ENCODE measurements around the gene LRRC8D. TPM values are rescaled to one million over a fixed set of nuclear protein-coding genes. Genes with fewer than 3 reads are reported as not detected.

Gene LRRC8D
- total and polyA plus RNA-seq, 8 donors: under 0.01 to 13.8 (median 5.2) TPM

DNA sequence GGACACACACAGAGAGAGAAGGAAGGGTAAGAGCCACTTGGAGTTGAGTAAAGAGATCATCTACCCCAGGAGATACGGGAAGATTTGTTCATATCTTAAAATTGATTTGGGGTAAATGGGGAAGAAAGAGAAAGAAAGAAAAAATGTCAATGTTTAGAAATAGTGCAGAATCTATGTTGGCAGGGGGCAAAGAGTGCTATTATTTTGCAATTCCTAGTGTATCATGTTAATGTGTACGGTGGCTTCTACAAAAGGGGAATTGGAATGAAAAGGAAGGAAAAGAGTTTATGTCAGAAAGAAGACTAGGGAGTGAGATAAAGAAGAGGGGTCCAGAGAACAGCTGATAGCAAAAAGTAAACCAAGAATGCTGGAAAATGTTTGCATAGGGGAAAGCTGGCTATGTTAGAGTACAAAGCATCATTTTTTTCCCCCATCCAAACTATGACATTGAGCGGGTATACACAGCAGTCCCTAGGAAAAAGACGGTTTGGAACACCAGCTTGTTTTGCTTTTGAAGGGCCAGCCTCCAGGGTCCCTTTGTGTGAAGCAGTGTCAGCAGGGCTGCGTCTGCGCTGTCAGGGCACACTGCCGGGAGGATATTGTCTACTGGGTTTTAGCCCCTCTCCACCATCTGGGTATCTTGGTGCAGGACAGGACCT is 10.8 kb downstream of the LRRC8D start:
- no peak for DNase-seq

DNA sequence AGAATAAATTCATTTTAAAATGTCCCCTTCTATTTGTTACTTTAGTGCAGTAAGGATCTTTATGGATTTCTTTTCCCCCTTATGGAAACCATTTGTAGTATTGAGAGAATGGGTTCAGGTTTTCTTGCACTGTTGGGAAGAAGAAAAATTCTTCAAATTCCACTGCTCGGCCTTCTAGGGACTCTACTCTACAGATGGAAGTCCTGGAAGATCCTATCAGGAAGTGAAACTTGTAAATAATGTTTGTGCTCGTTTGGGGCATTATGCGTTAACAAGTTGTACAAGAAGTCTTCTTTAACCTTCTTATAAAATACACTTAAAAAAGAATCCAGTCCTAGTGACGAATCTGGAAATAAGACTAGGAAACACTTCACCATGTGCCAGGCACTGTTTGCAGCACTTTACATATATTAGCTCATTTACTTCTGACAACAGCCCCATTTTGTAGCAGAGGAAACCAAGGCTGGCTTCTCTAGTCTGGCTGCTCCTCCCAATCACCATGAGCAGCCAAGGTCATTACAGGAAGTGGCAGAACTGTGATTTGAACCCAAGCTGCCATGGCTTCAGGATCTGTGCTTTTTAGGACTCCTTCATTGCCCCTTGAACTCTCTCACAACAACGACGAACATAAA is 11.8 kb downstream of the LRRC8D start:
- no peaks in the 10 kb centered on the region for H3K27me3 ChIP-seq
- 57 to 69% (median 63%) methylated on average over 6 of the region's 6 CpGs for WGBS, 5 donors
- TF ChIP-seq EP300 (IDR thresholded peaks at IDR 0.05): no peak
- no peak for TF ChIP-seq POLR2AphosphoS5 (IDR thresholded peaks at IDR 0.05)
- H3K9me3 ChIP-seq: no peaks in the 10 kb centered on the region
- peaks cover 10 to 63% (median 25%) of the 10 kb centered on the region in 4 donors for H3K4me1 ChIP-seq
- H3K27ac ChIP-seq: no peak overlapping the region
- DNase-seq: no peak
- H3K4me3 ChIP-seq: no peak overlapping the region
- no peaks in the 10 kb centered on the region for H3K36me3 ChIP-seq
- intact Hi-C loops (cut with DNase I; ENCODE audit: low total_unique reads): no loop called here

More for the DNA sequence above, 10.8 kb downstream of the LRRC8D start:
- intact Hi-C loops (cut with DNase I; ENCODE audit: low total_unique reads): no loop called here
- WGBS, 5 donors: 51 to 84% (median 69%) methylated on average over 6 to 7 of the region's 7 CpGs
- H3K4me3 ChIP-seq: no peak overlapping the region
- H3K27me3 ChIP-seq: no peaks in the 10 kb centered on the region
- TF ChIP-seq, protein P1, sequence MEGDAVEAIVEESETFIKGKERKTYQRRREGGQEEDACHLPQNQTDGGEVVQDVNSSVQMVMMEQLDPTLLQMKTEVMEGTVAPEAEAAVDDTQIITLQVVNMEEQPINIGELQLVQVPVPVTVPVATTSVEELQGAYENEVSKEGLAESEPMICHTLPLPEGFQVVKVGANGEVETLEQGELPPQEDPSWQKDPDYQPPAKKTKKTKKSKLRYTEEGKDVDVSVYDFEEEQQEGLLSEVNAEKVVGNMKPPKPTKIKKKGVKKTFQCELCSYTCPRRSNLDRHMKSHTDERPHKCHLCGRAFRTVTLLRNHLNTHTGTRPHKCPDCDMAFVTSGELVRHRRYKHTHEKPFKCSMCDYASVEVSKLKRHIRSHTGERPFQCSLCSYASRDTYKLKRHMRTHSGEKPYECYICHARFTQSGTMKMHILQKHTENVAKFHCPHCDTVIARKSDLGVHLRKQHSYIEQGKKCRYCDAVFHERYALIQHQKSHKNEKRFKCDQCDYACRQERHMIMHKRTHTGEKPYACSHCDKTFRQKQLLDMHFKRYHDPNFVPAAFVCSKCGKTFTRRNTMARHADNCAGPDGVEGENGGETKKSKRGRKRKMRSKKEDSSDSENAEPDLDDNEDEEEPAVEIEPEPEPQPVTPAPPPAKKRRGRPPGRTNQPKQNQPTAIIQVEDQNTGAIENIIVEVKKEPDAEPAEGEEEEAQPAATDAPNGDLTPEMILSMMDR (IDR thresholded peaks at IDR 0.05): no peak
- TF ChIP-seq EP300 (IDR thresholded peaks at IDR 0.05) (no peak), POLR2AphosphoS5 (IDR thresholded peaks at IDR 0.05) (no peak), POLR2A (IDR thresholded peaks at IDR 0.05) (no peak)
- no peaks in the 10 kb centered on the region for H3K9me3 ChIP-seq
- H3K36me3 ChIP-seq: no peaks in the 10 kb centered on the region
- peaks cover 8 to 53% (median 20%) of the 10 kb centered on the region in 4 donors for H3K4me1 ChIP-seq
- H3K27ac ChIP-seq: no peak overlapping the region

DNA sequence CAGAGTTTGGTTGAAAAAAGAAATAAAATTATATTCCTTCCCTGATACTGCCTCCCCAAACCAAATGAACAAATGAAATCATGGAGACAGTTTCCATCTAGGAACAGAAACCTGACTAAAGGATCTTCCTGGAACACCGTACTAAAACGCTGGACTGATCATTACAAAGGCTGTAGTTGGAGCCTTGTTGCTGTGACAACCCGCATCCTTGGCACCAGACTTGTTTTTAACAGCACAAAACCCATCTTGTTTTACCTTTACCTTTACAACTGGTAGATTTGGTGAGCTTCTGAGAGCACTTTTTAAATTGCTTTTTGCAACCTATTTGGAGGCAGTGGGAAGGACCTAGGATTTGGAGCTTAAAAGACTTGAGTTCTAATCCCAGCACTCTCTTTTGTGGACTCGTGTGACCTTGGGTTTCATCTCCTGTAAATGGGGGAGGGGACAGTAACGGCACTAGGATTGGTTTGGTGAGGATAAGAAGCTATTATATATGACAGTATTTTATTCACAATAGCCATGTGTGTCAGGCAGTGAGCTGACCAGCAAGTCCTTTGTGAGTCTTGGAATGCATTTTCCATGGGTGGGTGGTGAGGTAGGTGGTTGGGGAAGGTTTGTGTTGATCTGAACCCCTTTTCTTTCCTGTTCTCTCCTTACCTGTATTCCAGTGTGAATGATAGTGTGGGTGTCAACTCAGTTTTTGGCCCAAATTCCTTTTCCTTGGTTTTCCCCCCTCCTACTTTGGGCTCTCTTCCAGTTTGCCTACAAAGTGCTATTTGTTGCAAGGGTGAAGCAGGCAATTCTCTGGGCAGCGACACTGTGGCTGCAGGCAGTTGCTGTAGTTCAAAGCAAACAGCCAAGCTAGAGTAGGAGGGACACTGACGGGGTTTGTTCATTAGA is 12.6 kb downstream of the LRRC8D start:
- DNase-seq: peak in 1 of 2 donors; percentile 39
- H3K4me1 ChIP-seq: peaks cover 10 to 63% (median 25%) of the 10 kb centered on the region in 4 donors
- intact Hi-C loops (cut with DNase I; ENCODE audit: low total_unique reads): no loop called here
- no peaks in the 10 kb centered on the region for H3K9me3 ChIP-seq
- no peaks in the 10 kb centered on the region for H3K27me3 ChIP-seq
- TF ChIP-seq POLR2A (IDR thresholded peaks at IDR 0.05): no peak
- no peak for TF ChIP-seq POLR2AphosphoS5 (IDR thresholded peaks at IDR 0.05)
- TF ChIP-seq EP300 (IDR thresholded peaks at IDR 0.05): no peak
- TF ChIP-seq, protein P1 (IDR thresholded peaks at IDR 0.05): no peak
- WGBS, 5 donors: 60 to 74% (median 72%) methylated on average over 7 of the region's 7 CpGs
- no peak overlapping the region for H3K27ac ChIP-seq
- H3K4me3 ChIP-seq: no peak overlapping the region
- no peaks in the 10 kb centered on the region for H3K36me3 ChIP-seq

DNA sequence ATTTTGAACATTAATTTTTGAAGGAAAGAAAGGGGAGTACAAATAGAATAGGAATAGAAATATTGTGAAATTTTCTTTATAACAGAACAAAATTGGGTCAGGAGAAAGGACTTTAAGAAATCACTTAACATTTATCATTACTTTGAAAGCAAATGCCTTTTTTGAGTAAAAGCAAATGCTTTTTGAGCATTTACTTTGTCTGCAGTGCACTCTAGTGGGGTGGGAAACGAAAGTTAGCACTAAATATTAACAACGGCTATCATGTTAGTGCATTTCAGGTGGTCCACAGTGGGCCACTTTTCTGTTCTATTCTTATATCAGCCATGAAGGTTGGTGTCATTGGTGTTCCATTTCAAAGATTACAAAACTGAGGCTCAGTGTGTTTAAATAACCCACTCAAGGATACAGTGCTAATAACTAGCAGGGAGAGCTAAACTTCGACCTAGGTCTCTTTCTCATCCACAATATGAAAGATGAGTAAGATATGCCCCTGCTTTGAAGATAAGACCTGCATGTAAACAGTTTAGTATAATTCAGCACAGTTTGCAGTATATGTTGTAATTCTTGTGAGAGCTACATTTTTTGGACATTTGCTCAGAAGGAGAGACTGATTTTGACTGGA is 13.4 kb downstream of the LRRC8D start:
- intact Hi-C loops (cut with DNase I; ENCODE audit: low total_unique reads): no loop called here
- WGBS, 5 donors: 72 to 85% (median 80%) methylated on average over 3 of the region's 3 CpGs
- peaks cover 10 to 63% (median 25%) of the 10 kb centered on the region in 4 donors for H3K4me1 ChIP-seq
- no peak for DNase-seq
- H3K4me3 ChIP-seq: no peak overlapping the region
- no peaks in the 10 kb centered on the region for H3K9me3 ChIP-seq
- TF ChIP-seq POLR2A (IDR thresholded peaks at IDR 0.05): no peak
- TF ChIP-seq EP300 (IDR thresholded peaks at IDR 0.05): no peak
- TF ChIP-seq POLR2AphosphoS5 (IDR thresholded peaks at IDR 0.05): no peak
- TF ChIP-seq, protein P1 (IDR thresholded peaks at IDR 0.05): no peak
- H3K36me3 ChIP-seq: no peaks in the 10 kb centered on the region
- no peak overlapping the region for H3K27ac ChIP-seq
- H3K27me3 ChIP-seq: no peaks in the 10 kb centered on the region

Measured in stomach (tissue), 9 donors.